NCI-H460 (cell line): ENCODE results near the gene ARHGAP26. TPM values are rescaled to one million over a fixed set of nuclear protein-coding genes. Genes with fewer than 3 reads are reported as not detected.
"Not testable (repeated sequence)": the region's sequence is repeated elsewhere in the genome, so short reads cannot be mapped to it uniquely, and the experiment has no call there.

Source experiments
- DNase-seq: peaks from one replicate; pipeline ENCODE4 v3.0.0-alpha.2; 2016; ENCODE audit warnings: low read depth; ENCODE audit errors: extremely low read depth
- total RNA-seq: library from RNA; depleted of rRNA; stranded (reverse); fragments of >200 nt; shearing (Covaris generic); gene quantifications from 2 replicates; pipeline ENCODE4 v1.2.3, GENCODE V29; 2014

The ARHGAP26 gene
- total RNA-seq, 1 experiment from 2014 or later = 3.9 TPM

GRCh38 chr5:142973932-142974331 lies 203.8 kb downstream of the ARHGAP26 start:
- DNase-seq = no peak

- DNase-seq = no peak
These were observed 204.2 kb downstream of the ARHGAP26 start for GRCh38 chr5:142974409-142974808.

- no peak for DNase-seq
These were observed 206.7 kb downstream of the ARHGAP26 start for GRCh38 chr5:142976861-142977260.

GRCh38 chr5:142977363-142978051 lies 207.3 kb downstream of the ARHGAP26 start:
- DNase-seq = peak; percentile 33

- DNase-seq = no peak
These were observed 208.1 kb downstream of the ARHGAP26 start for GRCh38 chr5:142978252-142978651.

GRCh38 chr5:142978726-142979125 lies 208.5 kb downstream of the ARHGAP26 start:
- DNase-seq = no peak

GRCh38 chr5:142979636-142980035 lies 209.5 kb downstream of the ARHGAP26 start:
- no peak for DNase-seq

GRCh38 chr5:142981475-142981874 lies 211.3 kb downstream of the ARHGAP26 start:
- no peak for DNase-seq

GRCh38 chr5:142981886-142982820 lies 212.0 kb downstream of the ARHGAP26 start:
- no peak for DNase-seq

- DNase-seq = no peak
These were observed 212.6 kb downstream of the ARHGAP26 start for GRCh38 chr5:142982821-142983200.

- no peak for DNase-seq
These were observed 213.8 kb downstream of the ARHGAP26 start for GRCh38 chr5:142984011-142984410.

GRCh38 chr5:142984525-142984924 lies 214.3 kb downstream of the ARHGAP26 start:
- DNase-seq = no peak

GRCh38 chr5:142989270-142989669 lies 219.1 kb downstream of the ARHGAP26 start:
- not testable (repeated sequence) for DNase-seq

- not testable (repeated sequence) for DNase-seq
These were observed 219.9 kb downstream of the ARHGAP26 start for GRCh38 chr5:142990073-142990472.

- DNase-seq = no peak
These were observed 224.0 kb downstream of the ARHGAP26 start for GRCh38 chr5:142994218-142994617.

GRCh38 chr5:142995621-142996020 lies 225.4 kb downstream of the ARHGAP26 start:
- DNase-seq = not testable (repeated sequence)

- DNase-seq = no peak
These were observed 227.4 kb downstream of the ARHGAP26 start for GRCh38 chr5:142997591-142997990.

GRCh38 chr5:142998316-142999020 lies 228.3 kb downstream of the ARHGAP26 start:
- no peak for DNase-seq

- not testable (repeated sequence) for DNase-seq
These were observed 230.4 kb downstream of the ARHGAP26 start for GRCh38 chr5:143000551-143000950.

- no peak for DNase-seq
These were observed 231.7 kb downstream of the ARHGAP26 start for GRCh38 chr5:143001764-143002351.
